Stomach (tissue), 4 donors: ENCODE results near the gene RSPH10B2.
"Not testable (repeated sequence)": the region's sequence is repeated elsewhere in the genome, so short reads cannot be mapped to it uniquely, and the experiment has no call there.

Experiments used
- CTCF ChIP-seq, 7 experiments: fragments of 450-650 bp in 4 of 7; fragments of 200-600 bp in 3 of 7; sonication (generic) in 3 of 7; IDR thresholded peaks; one replicate each; pipeline ENCODE4 v1.5.1; 2016 to 2019; ENCODE audit warnings: antibody characterized with exemption in 7 of 7, control low read depth in 2 of 7, mild to moderate bottlenecking in 1 of 7
- POLR2AphosphoS5 ChIP-seq, 3 donors: sonication (generic); formaldehyde crosslinking; IDR thresholded peaks; one replicate each; pipeline ENCODE4 v1.6.1; 2016; ENCODE audit warnings: antibody characterized with exemption in 3 of 3

DNA sequence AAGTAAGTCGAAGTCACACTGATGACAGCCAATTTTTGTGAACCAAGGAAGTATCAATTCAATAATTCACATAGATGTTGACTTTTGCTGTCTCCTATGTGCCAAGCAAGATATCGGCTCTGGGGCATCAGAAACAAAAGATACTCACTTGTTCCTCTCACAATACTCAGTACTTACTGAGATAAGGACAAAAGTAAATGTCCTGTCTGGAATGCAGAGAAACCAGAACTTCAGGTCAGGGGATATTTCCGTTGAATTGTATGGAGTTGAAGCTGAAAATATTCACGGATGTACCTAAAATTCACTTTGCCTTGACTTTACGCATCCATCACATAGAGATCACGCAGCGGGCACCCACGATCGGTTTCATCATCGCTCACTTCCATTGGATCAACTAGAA, 83.2 kb downstream of the RSPH10B2 start:
- TF ChIP-seq CTCF, POLR2AphosphoS5 (IDR thresholded peaks at IDR 0.05): not testable (repeated sequence)
